IPS-18a (cell line): Measurements from ENCODE around the gene MRPL54.

Source experiments
- H3K27ac ChIP-seq: one replicate; pipeline ENCODE4 v1.5.1; 2013; ENCODE audit warnings: low read length
- H3K27me3 ChIP-seq: one replicate; pipeline ENCODE4 v1.6.1; 2013; ENCODE audit warnings: mild to moderate bottlenecking, low read length; ENCODE audit not compliant: control insufficient read depth, insufficient read depth
- H3K36me3 ChIP-seq: one replicate; pipeline ENCODE4 v1.6.1; 2013; ENCODE audit warnings: low read depth, low read length; ENCODE audit not compliant: control insufficient read depth
- H3K4me1 ChIP-seq: one replicate; pipeline ENCODE4 v1.6.1; 2013; ENCODE audit warnings: low read depth, low read length; ENCODE audit not compliant: control insufficient read depth
- H3K4me3 ChIP-seq: one replicate; pipeline ENCODE4 v1.5.1; 2013; ENCODE audit warnings: low read length
- H3K9ac ChIP-seq: one replicate; pipeline ENCODE4 v1.6.1; 2013; ENCODE audit warnings: mild to moderate bottlenecking, low read length, moderate library complexity
- H3K9me3 ChIP-seq: one replicate; pipeline ENCODE4 v1.6.1; 2013; ENCODE audit warnings: low read depth, low read length; ENCODE audit not compliant: control insufficient read depth

The MRPL54 gene

GRCh38 chr19:3725640-3726310 is 36.7 kb upstream of the MRPL54 start:
- H3K4me3 ChIP-seq, result no peak overlapping the region
- no peaks in the 10 kb centered on the region for H3K36me3 ChIP-seq
- H3K9ac ChIP-seq, result no peak overlapping the region
- peaks cover 7% of the 10 kb centered on the region for H3K27me3 ChIP-seq
- H3K9me3 ChIP-seq, result no peaks in the 10 kb centered on the region
- no peak overlapping the region for H3K27ac ChIP-seq
- H3K4me1 ChIP-seq, result peaks cover 7% of the 10 kb centered on the region

DNA sequence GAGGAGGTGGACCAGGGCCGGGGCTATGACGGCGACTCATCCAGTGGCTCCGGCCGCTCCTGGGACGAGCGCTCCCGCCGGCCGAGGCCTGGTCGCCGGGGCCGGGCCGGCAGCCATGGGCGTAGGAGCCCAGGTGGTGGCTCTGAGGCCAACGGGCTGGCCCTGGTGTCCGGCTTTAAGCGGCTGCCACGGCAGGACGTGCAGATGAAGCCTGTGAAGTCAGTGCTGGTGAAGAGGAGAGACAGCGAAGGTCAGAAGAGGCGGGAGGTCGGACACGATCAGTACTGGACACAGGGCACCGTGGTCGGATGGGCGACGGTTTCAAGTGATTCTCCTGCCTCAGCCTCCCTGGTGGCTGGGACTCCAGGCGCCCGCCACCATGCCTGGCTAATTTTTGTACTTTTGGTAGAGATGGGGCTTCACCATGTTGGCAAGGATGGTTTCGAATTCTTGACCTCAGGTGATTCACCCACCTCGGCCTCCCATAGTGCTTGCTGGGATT is 32.0 kb upstream of the MRPL54 start:
- Histone ChIP-seq H3K27ac (no peak overlapping the region), H3K9me3 (no peaks in the 10 kb centered on the region), H3K36me3 (no peaks in the 10 kb centered on the region), H3K27me3 (no peaks in the 10 kb centered on the region), H3K4me1 (peaks cover 3% of the 10 kb centered on the region), H3K9ac (no peak overlapping the region), H3K4me3 (no peak overlapping the region)

DNA sequence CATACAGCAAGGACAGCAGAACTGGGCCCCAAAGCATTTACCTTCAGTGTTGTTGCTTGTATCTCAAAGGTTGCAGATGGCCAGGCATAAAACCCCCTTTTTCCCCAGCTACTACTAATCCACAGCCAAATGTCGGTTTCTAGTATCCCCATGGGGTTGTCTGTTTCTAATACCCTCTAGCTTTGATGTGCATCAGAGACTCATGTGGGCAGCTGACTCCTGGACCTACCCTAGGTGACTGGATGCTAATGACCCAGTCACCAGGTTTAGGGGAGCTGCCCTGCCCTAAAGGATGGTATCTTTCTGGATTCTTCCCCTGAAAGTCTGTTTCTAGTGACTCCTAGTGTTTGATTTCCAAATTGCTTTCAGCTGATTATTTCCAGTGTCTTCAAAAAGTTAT is 30.4 kb upstream of the MRPL54 start:
- no peaks in the 10 kb centered on the region for H3K36me3 ChIP-seq
- no peak overlapping the region for H3K9ac ChIP-seq
- H3K9me3 ChIP-seq, result no peaks in the 10 kb centered on the region
- no peaks in the 10 kb centered on the region for H3K4me1 ChIP-seq
- H3K27me3 ChIP-seq, result no peaks in the 10 kb centered on the region
- H3K4me3 ChIP-seq, result no peak overlapping the region
- no peak overlapping the region for H3K27ac ChIP-seq

DNA sequence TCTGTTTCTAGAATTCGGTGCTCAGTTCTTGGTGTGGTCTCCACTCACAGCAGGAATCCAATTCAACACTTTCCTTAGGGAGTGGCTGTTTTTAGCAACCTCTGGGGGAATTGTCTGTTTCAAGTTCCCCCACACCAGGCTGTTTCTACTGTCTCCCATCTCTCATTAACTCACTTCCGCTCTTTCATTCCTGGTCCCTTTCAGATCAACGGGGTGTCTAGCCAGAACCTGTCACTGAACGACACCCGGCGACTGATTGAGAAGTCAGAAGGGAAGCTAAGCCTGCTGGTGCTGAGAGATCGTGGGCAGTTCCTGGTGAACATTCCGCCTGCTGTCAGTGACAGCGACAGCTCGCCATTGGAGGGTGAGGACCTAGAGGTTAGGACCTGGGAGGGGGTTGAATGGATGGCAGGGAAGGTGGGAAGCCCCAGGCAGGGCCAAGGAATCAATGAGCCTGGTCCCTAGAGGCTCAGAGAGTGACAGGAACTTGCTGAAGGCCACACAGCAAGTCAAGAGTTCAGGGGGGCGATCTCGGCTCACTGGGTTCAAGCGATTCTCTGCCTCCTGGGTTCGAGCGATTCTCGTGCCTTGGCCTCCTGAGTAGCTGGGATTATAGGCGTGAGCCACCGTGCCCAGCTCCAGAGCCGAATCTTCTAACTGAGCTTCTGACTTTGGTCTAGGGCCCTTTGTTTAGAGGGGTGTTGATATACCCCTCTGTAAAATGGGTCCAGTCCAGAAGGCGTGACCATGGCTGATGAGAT is 28.8 kb upstream of the MRPL54 start:
- H3K4me1 ChIP-seq, result no peaks in the 10 kb centered on the region
- H3K9me3 ChIP-seq, result no peaks in the 10 kb centered on the region
- H3K27ac ChIP-seq, result no peak overlapping the region
- no peaks in the 10 kb centered on the region for H3K27me3 ChIP-seq
- H3K9ac ChIP-seq, result no peak overlapping the region
- no peak overlapping the region for H3K4me3 ChIP-seq
- H3K36me3 ChIP-seq, result no peaks in the 10 kb centered on the region

GRCh38 chr19:3734310-3734600 is 28.2 kb upstream of the MRPL54 start:
- H3K9me3 ChIP-seq, result no peaks in the 10 kb centered on the region
- no peak overlapping the region for H3K4me3 ChIP-seq
- no peaks in the 10 kb centered on the region for H3K4me1 ChIP-seq
- H3K36me3 ChIP-seq, result no peaks in the 10 kb centered on the region
- H3K27me3 ChIP-seq, result no peaks in the 10 kb centered on the region
- H3K9ac ChIP-seq, result no peak overlapping the region
- H3K27ac ChIP-seq, result no peak overlapping the region

- no peak overlapping the region for H3K4me3 ChIP-seq
- H3K9me3 ChIP-seq, result no peaks in the 10 kb centered on the region
- no peaks in the 10 kb centered on the region for H3K36me3 ChIP-seq
Observed at GRCh38 chr19:3736106-3736724, 26.3 kb upstream of the MRPL54 start.

DNA sequence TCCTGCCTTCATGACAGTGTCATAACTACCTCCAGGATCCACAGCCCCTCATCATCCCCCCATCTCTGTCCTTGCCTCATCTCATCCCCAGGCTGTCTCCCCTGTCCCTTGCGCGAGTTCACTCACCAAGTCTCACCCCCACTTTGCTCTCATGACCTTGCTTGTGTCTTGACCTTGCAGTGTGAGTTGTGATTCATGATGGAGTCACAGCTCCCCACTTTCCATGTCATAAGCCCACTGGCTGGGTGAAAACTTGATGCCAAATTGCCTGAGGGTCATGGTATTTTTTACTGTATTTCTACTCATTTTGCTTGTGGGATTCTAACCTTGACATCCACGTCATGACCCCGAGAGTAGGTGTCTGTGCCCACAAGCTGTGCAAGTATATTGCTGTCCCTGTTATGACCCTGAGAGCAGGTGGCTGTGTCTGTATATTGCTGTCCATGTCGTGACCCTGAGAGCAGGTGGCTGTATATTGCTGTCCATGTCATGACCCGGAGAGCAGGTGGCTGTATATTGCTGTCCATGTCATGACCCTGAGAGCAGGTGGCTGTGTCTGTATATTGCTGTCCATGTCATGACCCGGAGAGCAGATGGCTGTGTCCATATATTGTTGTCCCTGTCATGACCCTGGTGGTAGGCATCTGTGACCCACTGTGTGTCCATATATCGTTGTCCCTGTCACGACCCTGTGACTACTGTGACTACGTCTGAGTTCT is 24.8 kb upstream of the MRPL54 start:
- H3K4me3 ChIP-seq, result no peak overlapping the region
- H3K9ac ChIP-seq, result no peak overlapping the region
- H3K9me3 ChIP-seq, result no peaks in the 10 kb centered on the region
- no peak overlapping the region for H3K27ac ChIP-seq
- no peaks in the 10 kb centered on the region for H3K27me3 ChIP-seq
- no peaks in the 10 kb centered on the region for H3K36me3 ChIP-seq
- H3K4me1 ChIP-seq, result no peaks in the 10 kb centered on the region

More at GRCh38 chr19:3736106-3736724, 26.3 kb upstream of the MRPL54 start:
- H3K27me3 ChIP-seq, result no peaks in the 10 kb centered on the region
- no peak overlapping the region for H3K9ac ChIP-seq
- H3K4me1 ChIP-seq, result no peaks in the 10 kb centered on the region
- no peak overlapping the region for H3K27ac ChIP-seq

- H3K9me3 ChIP-seq, result no peaks in the 10 kb centered on the region
- H3K4me1 ChIP-seq, result no peaks in the 10 kb centered on the region
- H3K4me3 ChIP-seq, result no peak overlapping the region
- H3K27ac ChIP-seq, result no peak overlapping the region
- no peaks in the 10 kb centered on the region for H3K27me3 ChIP-seq
- H3K9ac ChIP-seq, result no peak overlapping the region
- H3K36me3 ChIP-seq, result no peaks in the 10 kb centered on the region
Observed at GRCh38 chr19:3738477-3739220, 23.8 kb upstream of the MRPL54 start.

- H3K9ac ChIP-seq, result no peak overlapping the region
- no peaks in the 10 kb centered on the region for H3K9me3 ChIP-seq
- H3K4me3 ChIP-seq, result no peak overlapping the region
- H3K27ac ChIP-seq, result no peak overlapping the region
- H3K36me3 ChIP-seq, result no peaks in the 10 kb centered on the region
- H3K27me3 ChIP-seq, result no peaks in the 10 kb centered on the region
- H3K4me1 ChIP-seq, result no peaks in the 10 kb centered on the region
Observed at GRCh38 chr19:3740431-3740830, 22.1 kb upstream of the MRPL54 start.

GRCh38 chr19:3743486-3743885 is 19.0 kb upstream of the MRPL54 start:
- H3K27me3 ChIP-seq, result no peaks in the 10 kb centered on the region
- no peaks in the 10 kb centered on the region for H3K36me3 ChIP-seq
- no peak overlapping the region for H3K4me3 ChIP-seq
- H3K9ac ChIP-seq, result no peak overlapping the region
- no peaks in the 10 kb centered on the region for H3K4me1 ChIP-seq
- H3K27ac ChIP-seq, result no peak overlapping the region
- no peaks in the 10 kb centered on the region for H3K9me3 ChIP-seq
